Transverse colon (tissue), 4 donors: Measurements from ENCODE around the gene LGALS3BP.

ENCODE experiments used
- EP300 ChIP-seq: sonication (generic); formaldehyde crosslinking; IDR thresholded peaks from one replicate; pipeline ENCODE4 v1.6.1; 2017; ENCODE audit warnings: antibody characterized with exemption, low read depth
- POLR2A ChIP-seq: fragments of 450-650 bp; IDR thresholded peaks from one replicate; pipeline ENCODE4 v1.6.1; 2016; ENCODE audit warnings: antibody characterized with exemption, mild to moderate bottlenecking, moderate library complexity
- POLR2AphosphoS5 ChIP-seq, 3 donors: sonication (generic); formaldehyde crosslinking; IDR thresholded peaks; one replicate each; pipeline ENCODE4 v1.6.1; 2016; ENCODE audit warnings: antibody characterized with exemption in 3 of 3
- TF ChIP-seq, protein P1 (sequence below), 5 experiments: fragments of 200-600 bp in 3 of 5; fragments of 450-650 bp in 2 of 5; sonication (generic) in 3 of 5; IDR thresholded peaks; 1 replicate in 2 of 5; 2 replicates in 3 of 5; pipeline ENCODE4 v1.5.1; 2016 to 2017; ENCODE audit warnings: antibody characterized with exemption in 5 of 5, inconsistent platforms in 3 of 5, mild to moderate bottlenecking in 2 of 5, moderate library complexity in 1 of 5

DNA sequence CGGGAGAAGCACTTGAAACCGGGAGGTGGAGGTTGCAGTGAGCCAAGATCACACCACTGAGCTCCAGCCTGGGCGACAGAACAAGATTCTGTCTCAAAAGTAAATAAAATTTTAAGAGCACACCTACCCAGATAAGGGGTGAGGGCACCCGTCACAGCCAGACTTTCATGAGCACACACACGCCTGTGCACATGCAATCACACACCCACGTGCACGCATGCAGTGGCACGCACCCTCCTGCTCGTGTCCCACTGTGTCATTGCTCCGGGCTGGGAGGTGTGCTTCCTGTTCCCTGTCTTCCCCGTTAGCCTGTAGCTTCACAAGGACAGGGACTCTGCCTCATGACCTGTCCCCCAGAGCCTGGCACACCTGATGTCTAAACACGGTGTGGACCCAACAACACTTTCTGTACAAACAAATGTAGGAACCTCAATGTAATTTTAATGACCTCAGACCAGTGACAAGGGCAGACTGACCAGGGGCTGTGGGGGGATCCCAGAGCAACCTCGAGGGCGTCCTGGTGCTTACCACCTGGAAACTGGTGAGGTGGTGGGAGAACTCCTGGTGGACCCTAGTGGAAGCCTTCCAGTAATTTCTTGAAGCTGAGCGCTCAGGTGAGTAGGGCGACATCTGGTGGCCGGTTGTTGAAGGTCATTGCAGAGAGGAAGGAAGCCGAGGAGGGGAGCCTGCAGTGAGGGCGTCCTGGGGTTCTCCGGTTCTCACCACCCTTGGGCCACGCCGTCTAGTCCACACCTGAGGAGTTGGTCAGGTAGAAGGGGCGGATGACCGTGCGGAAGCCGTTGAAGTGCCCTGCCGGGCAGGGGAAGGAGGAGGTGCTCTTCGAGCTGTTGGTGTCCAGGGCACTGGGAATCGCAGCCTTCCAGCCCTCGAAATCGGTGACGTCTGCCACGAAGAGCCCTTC lies 8.6 kb downstream of the LGALS3BP start:
- TF ChIP-seq, protein P1, sequence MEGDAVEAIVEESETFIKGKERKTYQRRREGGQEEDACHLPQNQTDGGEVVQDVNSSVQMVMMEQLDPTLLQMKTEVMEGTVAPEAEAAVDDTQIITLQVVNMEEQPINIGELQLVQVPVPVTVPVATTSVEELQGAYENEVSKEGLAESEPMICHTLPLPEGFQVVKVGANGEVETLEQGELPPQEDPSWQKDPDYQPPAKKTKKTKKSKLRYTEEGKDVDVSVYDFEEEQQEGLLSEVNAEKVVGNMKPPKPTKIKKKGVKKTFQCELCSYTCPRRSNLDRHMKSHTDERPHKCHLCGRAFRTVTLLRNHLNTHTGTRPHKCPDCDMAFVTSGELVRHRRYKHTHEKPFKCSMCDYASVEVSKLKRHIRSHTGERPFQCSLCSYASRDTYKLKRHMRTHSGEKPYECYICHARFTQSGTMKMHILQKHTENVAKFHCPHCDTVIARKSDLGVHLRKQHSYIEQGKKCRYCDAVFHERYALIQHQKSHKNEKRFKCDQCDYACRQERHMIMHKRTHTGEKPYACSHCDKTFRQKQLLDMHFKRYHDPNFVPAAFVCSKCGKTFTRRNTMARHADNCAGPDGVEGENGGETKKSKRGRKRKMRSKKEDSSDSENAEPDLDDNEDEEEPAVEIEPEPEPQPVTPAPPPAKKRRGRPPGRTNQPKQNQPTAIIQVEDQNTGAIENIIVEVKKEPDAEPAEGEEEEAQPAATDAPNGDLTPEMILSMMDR (IDR thresholded peaks at IDR 0.05): peak; percentile 89 to 98 (median 91)
- TF ChIP-seq EP300 (no peak), POLR2AphosphoS5 (IDR thresholded peaks at IDR 0.05) (no peak), POLR2A (no peak)
